Breast epithelium (tissue), 4 donors: ENCODE data around the gene TGM5. TPM values are rescaled to one million over a fixed set of nuclear protein-coding genes. Genes with fewer than 3 reads are reported as not detected.
A peak's percentile ranks its signal among the peaks of the same experiment; 100 is the strongest.

Experiments
- DNase-seq, 2 donors: peaks; one replicate each; pipeline ENCODE4 v3.0.0-alpha.2; 2019; ENCODE audit warnings: low spot score in 2 of 2
- H3K27ac ChIP-seq, 2 donors: fragments of 200-600 bp; sonication (generic) in 1 of 2; one replicate each; pipeline ENCODE4 v1.5.1; 2016 to 2019; ENCODE audit warnings: mild to moderate bottlenecking in 1 of 2
- H3K27me3 ChIP-seq, 2 donors: fragments of 200-600 bp; sonication (generic) in 1 of 2; one replicate each; pipeline versions ENCODE4 v1.5.1 to v1.6.0; 2017 to 2019; ENCODE audit warnings: control low read depth in 1 of 2, mild to moderate bottlenecking in 1 of 2
- H3K36me3 ChIP-seq: fragments of 200-600 bp; one replicate; pipeline ENCODE4 v1.5.1; 2019
- H3K4me1 ChIP-seq, 2 donors: fragments of 200-600 bp; sonication (generic); one replicate each; pipeline ENCODE4 v1.5.1; 2016 to 2019; ENCODE audit warnings: control low read depth in 1 of 2
- H3K4me3 ChIP-seq, 3 donors: fragments of 200-600 bp; sonication (generic); 1 replicate in 2 of 3; 2 replicates in 1 of 3; pipeline ENCODE4 v1.5.1; 2016 to 2019; ENCODE audit warnings: mild to moderate bottlenecking in 3 of 3, moderate library complexity in 2 of 3
- H3K9me3 ChIP-seq, 2 donors: fragments of 200-600 bp; sonication (generic) in 1 of 2; one replicate each; pipeline ENCODE4 v1.5.1; 2016 to 2019; ENCODE audit warnings: control low read depth in 1 of 2
- CTCF ChIP-seq, 3 donors: fragments of 450-650 bp; IDR thresholded peaks; one replicate each; pipeline ENCODE4 v1.5.1; 2016 to 2017; ENCODE audit warnings: antibody characterized with exemption in 3 of 3, mild to moderate bottlenecking in 3 of 3, moderate library complexity in 3 of 3
- POLR2A ChIP-seq: fragments of 450-650 bp; IDR thresholded peaks from one replicate; pipeline ENCODE4 v1.6.1; 2016; ENCODE audit warnings: antibody characterized with exemption, mild to moderate bottlenecking, moderate library complexity
- POLR2AphosphoS5 ChIP-seq, 3 donors: sonication (generic); formaldehyde crosslinking; IDR thresholded peaks; one replicate each; pipeline ENCODE4 v1.6.1; 2017; ENCODE audit warnings: antibody characterized with exemption in 3 of 3
- intact Hi-C: fragments of 100-400 bp; cut with DNase I; formaldehyde crosslinking; loops from one replicate; pipeline ENCODE4 v1.15.1; 2023; ENCODE audit warnings: low total_unique reads
- total RNA-seq, 3 donors: library from RNA; depleted of rRNA; stranded (reverse); fragments of >200 nt; gene quantifications; one replicate each; pipeline ENCODE4 v1.1.0, GENCODE V29; 2016

TGM5 gene
- total RNA-seq, 3 donors from 2014 or later: 1.6 to 3.1 (median 2.7) TPM

GRCh38 chr15:43270676-43271306 is 4.1 kb upstream of the TGM5 start:
- H3K27me3 ChIP-seq: no peaks in the 10 kb centered on the region
- DNase-seq: no peak
- H3K27ac ChIP-seq: no peak overlapping the region
- no peaks in the 10 kb centered on the region for H3K36me3 ChIP-seq
- H3K4me1 ChIP-seq: peaks cover 0 to 7% of the 10 kb centered on the region in 2 donors
- H3K4me3 ChIP-seq: no peak overlapping the region
- H3K9me3 ChIP-seq: no peaks in the 10 kb centered on the region
- intact Hi-C loops: no loop called here
- TF ChIP-seq CTCF (IDR thresholded peaks at IDR 0.05) (no peak), POLR2AphosphoS5 (IDR thresholded peaks at IDR 0.05) (no peak), POLR2A (no peak)

GRCh38 chr15:43270113-43270665 is 3.5 kb upstream of the TGM5 start:
- no peak overlapping the region for H3K4me3 ChIP-seq
- no peaks in the 10 kb centered on the region for H3K9me3 ChIP-seq
- TF ChIP-seq POLR2AphosphoS5 (IDR thresholded peaks at IDR 0.05): no peak
- TF ChIP-seq POLR2A: no peak
- TF ChIP-seq CTCF (IDR thresholded peaks at IDR 0.05): no peak
- no peaks in the 10 kb centered on the region for H3K36me3 ChIP-seq
- peaks cover 0 to 7% of the 10 kb centered on the region in 2 donors for H3K4me1 ChIP-seq
- intact Hi-C loops: no loop called here
- DNase-seq: no peak
- H3K27me3 ChIP-seq: no peaks in the 10 kb centered on the region
- H3K27ac ChIP-seq: no peak overlapping the region

- DNase-seq: no peak
- H3K4me1 ChIP-seq: peaks cover 0 to 7% of the 10 kb centered on the region in 2 donors
- no peaks in the 10 kb centered on the region for H3K36me3 ChIP-seq
- intact Hi-C loops: no loop called here
- no peak for TF ChIP-seq POLR2A
- TF ChIP-seq POLR2AphosphoS5 (IDR thresholded peaks at IDR 0.05): no peak
- no peak for TF ChIP-seq CTCF (IDR thresholded peaks at IDR 0.05)
- H3K4me3 ChIP-seq: no peak overlapping the region
- no peaks in the 10 kb centered on the region for H3K9me3 ChIP-seq
- H3K27me3 ChIP-seq: no peaks in the 10 kb centered on the region
- peak overlapping the region in 1 of 2 donors; percentile 84 for H3K27ac ChIP-seq
These were observed 1.7 kb upstream of the TGM5 start for GRCh38 chr15:43268111-43269105.

- intact Hi-C loops: no loop called here
- TF ChIP-seq POLR2A (no peak), CTCF (IDR thresholded peaks at IDR 0.05) (no peak), POLR2AphosphoS5 (IDR thresholded peaks at IDR 0.05) (no peak)
- H3K9me3 ChIP-seq: no peaks in the 10 kb centered on the region
- H3K4me3 ChIP-seq: no peak overlapping the region
- H3K36me3 ChIP-seq: no peaks in the 10 kb centered on the region
- DNase-seq: no peak
- peak overlapping the region; percentile 83 to 84 for H3K27ac ChIP-seq
- peaks cover 0 to 7% of the 10 kb centered on the region in 2 donors for H3K4me1 ChIP-seq
- H3K27me3 ChIP-seq: no peaks in the 10 kb centered on the region
These were observed 711 bp upstream of the TGM5 start for GRCh38 chr15:43267439-43267838.
